SK-N-SH treated with all-trans-retinoic acid at 6 μM for 48 hours (cell line): Measurements from ENCODE around the gene TCEA3.

ENCODE experiments used
- ATAC-seq: fragments of 200-7000 bp; cut with Tn5 transposase; 3 replicates; pipeline ENCODE4 v1.9.1; 2020; ENCODE audit warnings: mild to moderate bottlenecking, moderate library complexity
- ARNTL ChIP-seq: fragments of 450-650 bp; formaldehyde crosslinking; IDR thresholded peaks from 2 replicates; pipeline ENCODE4 v1.5.0; 2020; ENCODE audit warnings: low read depth, mild to moderate bottlenecking, moderate library complexity, borderline replicate concordance
- BACH2 ChIP-seq: fragments of 250-450 bp; sonication (Bioruptor Pico); IDR thresholded peaks from 2 replicates; pipeline ENCODE4 v1.9.0; 2021; ENCODE audit warnings: mild to moderate bottlenecking, borderline replicate concordance
- CREB5 ChIP-seq: fragments of 250-450 bp; sonication (Bioruptor Pico); IDR thresholded peaks from 2 replicates; pipeline ENCODE4 v1.5.1; 2020; ENCODE audit warnings: low read depth, mild to moderate bottlenecking, moderate library complexity
- CSRNP3 ChIP-seq: fragments of 250-450 bp; sonication (Bioruptor Pico); IDR thresholded peaks from 2 replicates; pipeline ENCODE4 v1.5.1; 2021; ENCODE audit warnings: mild to moderate bottlenecking, moderate library complexity
- ESRRG ChIP-seq: fragments of 250-450 bp; sonication (Bioruptor Pico); IDR thresholded peaks from 2 replicates; pipeline ENCODE4 v1.6.1; 2021; ENCODE audit warnings: mild to moderate bottlenecking
- GLIS3 ChIP-seq: fragments of 250-450 bp; sonication (Bioruptor Pico); IDR thresholded peaks from 2 replicates; pipeline ENCODE4 v1.5.0; 2020; ENCODE audit warnings: mild to moderate bottlenecking, moderate library complexity
- ISL1 ChIP-seq: fragments of 250-450 bp; sonication (Bioruptor Pico); IDR thresholded peaks from 2 replicates; pipeline ENCODE4 v2.1.2; 2022; ENCODE audit warnings: mild to moderate bottlenecking, moderate library complexity
- OSR1 ChIP-seq: fragments of 250-450 bp; sonication (Bioruptor Pico); IDR thresholded peaks from 2 replicates; pipeline ENCODE4 v1.8.0; 2022; ENCODE audit warnings: moderate library complexity, mild to moderate bottlenecking, inconsistent platforms
- PATZ1 ChIP-seq: fragments of 250-450 bp; sonication (Bioruptor Pico); IDR thresholded peaks from 2 replicates; pipeline ENCODE4 v1.8.0; 2020; ENCODE audit warnings: mild to moderate bottlenecking, moderate library complexity, borderline replicate concordance
- POU6F1 ChIP-seq: fragments of 250-450 bp; sonication (Bioruptor Pico); IDR thresholded peaks from 2 replicates; pipeline ENCODE4 v1.8.0; 2021; ENCODE audit warnings: low read depth, mild to moderate bottlenecking, moderate library complexity, borderline replicate concordance
- PPARA ChIP-seq: fragments of 250-450 bp; sonication (Bioruptor Pico); IDR thresholded peaks from 2 replicates; pipeline ENCODE4 v1.5.0; 2020; ENCODE audit warnings: mild to moderate bottlenecking, borderline replicate concordance
- RARB ChIP-seq: fragments of 250-450 bp; sonication (Bioruptor Pico); IDR thresholded peaks from 2 replicates; pipeline ENCODE4 v1.8.0; 2021; ENCODE audit warnings: mild to moderate bottlenecking, moderate library complexity
- SNAI2 ChIP-seq: fragments of 250-450 bp; sonication (Bioruptor Pico); IDR thresholded peaks from 2 replicates; pipeline ENCODE4 v1.5.0; 2020; ENCODE audit warnings: mild to moderate bottlenecking, moderate library complexity
- TCF4 ChIP-seq: fragments of 250-450 bp; sonication (Bioruptor Pico); IDR thresholded peaks from 2 replicates; pipeline ENCODE4 v1.8.0; 2021; ENCODE audit warnings: mild to moderate bottlenecking, moderate library complexity, borderline replicate concordance
- TOX ChIP-seq: fragments of 250-450 bp; sonication (Bioruptor Pico); IDR thresholded peaks from 2 replicates; pipeline ENCODE4 v1.8.0; 2021; ENCODE audit warnings: mild to moderate bottlenecking, moderate library complexity, borderline replicate concordance
- TSHZ2 ChIP-seq: fragments of 250-450 bp; sonication (Bioruptor Pico); IDR thresholded peaks from 2 replicates; pipeline ENCODE4 v1.5.0; 2020; ENCODE audit warnings: mild to moderate bottlenecking, moderate library complexity
- ZFP3 ChIP-seq: fragments of 250-450 bp; sonication (Bioruptor Pico); IDR thresholded peaks from 2 replicates; pipeline ENCODE4 v1.5.0; 2020; ENCODE audit warnings: mild to moderate bottlenecking, moderate library complexity
- ZFP30 ChIP-seq: fragments of 450-650 bp; formaldehyde crosslinking; IDR thresholded peaks from 2 replicates; pipeline ENCODE4 v1.5.0; 2022; ENCODE audit warnings: mild to moderate bottlenecking, moderate library complexity
- ZNF70 ChIP-seq: fragments of 450-650 bp; formaldehyde crosslinking; IDR thresholded peaks from 2 replicates; pipeline ENCODE4 v1.5.0; 2020; ENCODE audit warnings: mild to moderate bottlenecking, moderate library complexity
- ZNF8 ChIP-seq: fragments of 450-650 bp; formaldehyde crosslinking; IDR thresholded peaks from 2 replicates; pipeline ENCODE4 v1.5.0; 2020; ENCODE audit warnings: mild to moderate bottlenecking, moderate library complexity

The TCEA3 gene

GRCh38 chr1:23422241-23422877 is 2.2 kb downstream of the TCEA3 start:
- no peak for TF ChIP-seq ZNF70 (CRISPR knock-in tag)
- no peak for TF ChIP-seq CSRNP3 (CRISPR knock-in tag)
- TF ChIP-seq ZFP30 (CRISPR knock-in tag), result no peak
- TF ChIP-seq TSHZ2, result no peak
- TF ChIP-seq ESRRG (CRISPR knock-in tag), result no peak
- no peak for TF ChIP-seq BACH2 (CRISPR knock-in tag)
- ATAC-seq, result peak; percentile 7; the same call in 1 of the 3 replicates

- no peak; the same call in 2 of the 3 replicates for ATAC-seq
- no peak for TF ChIP-seq ZFP30 (CRISPR knock-in tag)
- TF ChIP-seq ZNF8, result no peak
- TF ChIP-seq GLIS3 (CRISPR knock-in tag), result no peak
- no peak for TF ChIP-seq CREB5 (CRISPR knock-in tag)
- no peak for TF ChIP-seq TOX (CRISPR knock-in tag)
- TF ChIP-seq ESRRG (CRISPR knock-in tag), result no peak
- no peak for TF ChIP-seq PPARA (CRISPR knock-in tag)
- TF ChIP-seq CSRNP3 (CRISPR knock-in tag), result no peak
- no peak for TF ChIP-seq BACH2 (CRISPR knock-in tag)
- TF ChIP-seq PATZ1 (CRISPR knock-in tag), result no peak
- no peak for TF ChIP-seq SNAI2
- TF ChIP-seq OSR1 (CRISPR knock-in tag), result no peak
- TF ChIP-seq TCF4 (CRISPR knock-in tag), result no peak
- TF ChIP-seq ZFP3 (CRISPR knock-in tag), result no peak
- TF ChIP-seq POU6F1 (CRISPR knock-in tag), result no peak
- TF ChIP-seq ARNTL (CRISPR knock-in tag), result no peak
- no peak for TF ChIP-seq ISL1 (CRISPR knock-in tag)
- no peak for TF ChIP-seq RARB (CRISPR knock-in tag)
- TF ChIP-seq, all 23 proteins: peak for 0
Observed at GRCh38 chr1:23421753-23422240, 2.8 kb downstream of the TCEA3 start.
